Neural progenitor cell (in vitro differentiated cells): Measurements from ENCODE around the gene LEKR1.

ENCODE experiments used
- EZH2 ChIP-seq: fragments of 200-600 bp; sonication (generic); IDR thresholded peaks from 2 replicates; pipeline ENCODE4 v1.6.1; 2017; ENCODE audit warnings: antibody characterized with exemption, mild to moderate bottlenecking, moderate library complexity
- EZH2phosphoT487 ChIP-seq: fragments of 200-600 bp; sonication (generic); IDR thresholded peaks from 2 replicates; pipeline ENCODE4 v1.6.1; 2017; ENCODE audit warnings: antibody characterized with exemption
- TF ChIP-seq, protein P1 (sequence below): fragments of 200-600 bp; sonication (generic); IDR thresholded peaks from 2 replicates; pipeline ENCODE4 v1.5.1; 2017; ENCODE audit warnings: antibody characterized with exemption, mild to moderate bottlenecking

DNA sequence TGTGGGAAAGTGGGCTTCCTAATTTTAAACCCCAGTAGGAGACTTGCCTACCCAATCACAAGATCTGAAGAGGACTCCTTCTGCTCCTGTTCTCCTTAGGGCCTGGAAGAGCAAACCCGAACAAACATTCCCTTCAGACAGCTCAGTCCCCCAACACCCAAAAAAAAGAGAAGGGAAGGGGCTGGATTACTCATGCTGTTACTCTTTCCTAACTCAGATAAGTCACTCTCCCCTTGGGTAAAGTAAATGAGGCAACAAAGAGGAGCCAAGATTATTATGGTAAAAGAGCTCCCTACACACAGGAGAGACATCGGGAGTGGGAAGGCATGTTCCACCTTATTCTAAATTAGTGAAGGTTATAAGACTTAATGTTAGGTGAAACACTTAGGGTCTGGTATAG is 18.1 kb upstream of the LEKR1 start:
- no peak for TF ChIP-seq EZH2
- TF ChIP-seq, protein P1, sequence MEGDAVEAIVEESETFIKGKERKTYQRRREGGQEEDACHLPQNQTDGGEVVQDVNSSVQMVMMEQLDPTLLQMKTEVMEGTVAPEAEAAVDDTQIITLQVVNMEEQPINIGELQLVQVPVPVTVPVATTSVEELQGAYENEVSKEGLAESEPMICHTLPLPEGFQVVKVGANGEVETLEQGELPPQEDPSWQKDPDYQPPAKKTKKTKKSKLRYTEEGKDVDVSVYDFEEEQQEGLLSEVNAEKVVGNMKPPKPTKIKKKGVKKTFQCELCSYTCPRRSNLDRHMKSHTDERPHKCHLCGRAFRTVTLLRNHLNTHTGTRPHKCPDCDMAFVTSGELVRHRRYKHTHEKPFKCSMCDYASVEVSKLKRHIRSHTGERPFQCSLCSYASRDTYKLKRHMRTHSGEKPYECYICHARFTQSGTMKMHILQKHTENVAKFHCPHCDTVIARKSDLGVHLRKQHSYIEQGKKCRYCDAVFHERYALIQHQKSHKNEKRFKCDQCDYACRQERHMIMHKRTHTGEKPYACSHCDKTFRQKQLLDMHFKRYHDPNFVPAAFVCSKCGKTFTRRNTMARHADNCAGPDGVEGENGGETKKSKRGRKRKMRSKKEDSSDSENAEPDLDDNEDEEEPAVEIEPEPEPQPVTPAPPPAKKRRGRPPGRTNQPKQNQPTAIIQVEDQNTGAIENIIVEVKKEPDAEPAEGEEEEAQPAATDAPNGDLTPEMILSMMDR, result no peak
- TF ChIP-seq EZH2phosphoT487, result no peak
